PC-3 (cell line): ENCODE measurements around the gene CCDC54.

Experiments
- CTCF ChIP-seq: fragments of 300-600 bp; sonication (generic); conservative IDR thresholded peaks from 2 replicates; pipeline ENCODE4 v1.5.1; 2017; ENCODE audit warnings: antibody characterized with exemption, low read depth, mild to moderate bottlenecking, low read length
- EZH2 ChIP-seq: fragments of 300-600 bp; sonication (generic); IDR thresholded peaks from one replicate; pipeline ENCODE4 v1.6.1; 2017; ENCODE audit warnings: antibody characterized with exemption, mild to moderate bottlenecking, low read length; ENCODE audit not compliant: unreplicated experiment
- EZH2phosphoT487 ChIP-seq: fragments of 300-600 bp; sonication (generic); IDR thresholded peaks from 2 replicates; pipeline ENCODE4 v1.6.1; 2018; ENCODE audit warnings: mild to moderate bottlenecking, antibody characterized with exemption, low read length, borderline replicate concordance

- TF ChIP-seq CTCF (no peak), EZH2 (no peak), EZH2phosphoT487 (no peak)
These were observed 29.5 kb upstream of the CCDC54 start for GRCh38 chr3:107347751-107348150.
